Activated B cell treated with CpG ODN at 0.5 μM for 24 hours (primary cell): ENCODE data around the gene DYNC1I1. TPM values are rescaled to one million over a fixed set of nuclear protein-coding genes. Genes with fewer than 3 reads are reported as not detected.

Experiments
- ATAC-seq: fragments of 200-7000 bp; cut with Tn5 transposase; one replicate; pipeline ENCODE4 v1.10.0; 2021; ENCODE audit warnings: low read depth, mild to moderate bottlenecking, moderate library complexity
- CTCF ChIA-PET: fragments of 350-600 bp; sonication (Branson Sonifier 250); formaldehyde crosslinking; loops from one replicate; lab custom pipeline; 2021; ENCODE audit warnings: antibody characterized with exemption; lab: Charles Lee
- POLR2A ChIA-PET: fragments of 350-600 bp; sonication (Branson Sonifier 250); formaldehyde crosslinking; loops from one replicate; lab custom pipeline; 2021; ENCODE audit warnings: antibody characterized with exemption; lab: Charles Lee
- DNase-seq: peaks from one replicate; pipeline ENCODE4 v3.0.0; 2022
- H3K27ac Mint-ChIP-seq: one replicate; pipeline ENCODE4 v1.8.0; 2020; ENCODE audit warnings: mixed read lengths
- H3K27me3 Mint-ChIP-seq: one replicate; pipeline ENCODE4 v1.8.0; 2021; ENCODE audit warnings: mixed read lengths
- H3K36me3 Mint-ChIP-seq: one replicate; pipeline ENCODE4 v1.8.0; 2021; ENCODE audit warnings: low read depth, mixed read lengths
- H3K4me1 Mint-ChIP-seq: one replicate; pipeline ENCODE4 v1.8.0; 2021; ENCODE audit warnings: mixed read lengths
- H3K4me3 Mint-ChIP-seq: one replicate; pipeline ENCODE4 v1.8.0; 2020; ENCODE audit warnings: mild to moderate bottlenecking, mixed read lengths
- H3K9me3 Mint-ChIP-seq: one replicate; pipeline ENCODE4 v1.8.0; 2020; ENCODE audit warnings: mixed read lengths
- CTCF ChIP-seq: fragments of 200-600 bp; IDR thresholded peaks from one replicate; pipeline ENCODE4 v1.8.0; 2022; ENCODE audit warnings: antibody characterized with exemption, mild to moderate bottlenecking
- intact Hi-C: fragments of 100-400 bp; cut with micrococcal nuclease; formaldehyde crosslinking; loops from one replicate; pipeline ENCODE4 v1.15.1; 2024
- total RNA-seq: library from RNA; stranded (reverse); gene quantifications from 2 replicates; pipeline ENCODE4 v1.2.3, GENCODE V29; 2022

The DYNC1I1 gene
- not detected in 2 replicates for total RNA-seq

- DNase-seq (peak; percentile 21), ATAC-seq (peak; percentile 61)
- ChIA-PET POLR2A (interaction anchor here (0.6 kb wide), 1 partner anchor 321 kb away, joined by 15 read pairs; no protein-coding TSS in a partner anchor), CTCF (no interaction called here)
- intact Hi-C loops, result no loop called here
- peak within 1 kb of the TSS; percentile 68 for H3K4me3 Mint-ChIP-seq
- no peak for TF ChIP-seq CTCF
- no peaks in the 10 kb centered on the region for H3K36me3 Mint-ChIP-seq
- no peak within 1 kb of the TSS for H3K27ac Mint-ChIP-seq
- H3K4me1 Mint-ChIP-seq, result peaks cover 3% of the 10 kb centered on the region
- no peaks in the 10 kb centered on the region for H3K9me3 Mint-ChIP-seq
- peaks cover 22% of the 10 kb centered on the region for H3K27me3 Mint-ChIP-seq
Observed at GRCh38 chr7:95772298-95772770, at the start of gene DYNC1I1. TSS of gene DYNC1I1 (plus strand) at chr7:95772554. CDS start at chr7:95804730, 32,176 bp downstream.

- Mint-ChIP-seq H3K27me3 (peaks cover 16% of the 10 kb centered on the region), H3K36me3 (no peaks in the 10 kb centered on the region), H3K4me3 (no peak overlapping the region), H3K4me1 (no peaks in the 10 kb centered on the region), H3K27ac (no peak overlapping the region), H3K9me3 (no peaks in the 10 kb centered on the region)
- intact Hi-C loops, result loop anchor here (1.0 kb wide), 1 partner anchor 148 kb away; no protein-coding TSS in a partner anchor
- DNase-seq (no peak), ATAC-seq (peak; percentile 52)
- POLR2A ChIA-PET, result no interaction called here
- TF ChIP-seq CTCF, result no peak
- CTCF ChIA-PET, result interaction anchor here (0.7 to 1.7 kb wide), 4 partner anchors 71 to 1304 kb away, joined by 3 to 4 read pairs (median 4); no protein-coding TSS in a partner anchor
Observed at GRCh38 chr7:95723583-95724180, 48.7 kb upstream of the DYNC1I1 start.

- Mint-ChIP-seq H3K27ac (no peak overlapping the region), H3K4me3 (no peak overlapping the region), H3K36me3 (no peaks in the 10 kb centered on the region), H3K4me1 (no peaks in the 10 kb centered on the region), H3K27me3 (peaks cover 16% of the 10 kb centered on the region), H3K9me3 (no peaks in the 10 kb centered on the region)
- no peak for TF ChIP-seq CTCF
- ATAC-seq, result no peak
- CTCF ChIA-PET, result no interaction called here
- no peak for DNase-seq
- intact Hi-C loops, result no loop called here
- POLR2A ChIA-PET, result no interaction called here
Observed at GRCh38 chr7:95725205-95725604, 47.1 kb upstream of the DYNC1I1 start.

GRCh38 chr7:95730493-95731280, 41.7 kb upstream of the DYNC1I1 start:
- peaks cover 8% of the 10 kb centered on the region for H3K27me3 Mint-ChIP-seq
- H3K9me3 Mint-ChIP-seq, result no peaks in the 10 kb centered on the region
- no peak for ATAC-seq
- ChIA-PET POLR2A (no interaction called here), CTCF (no interaction called here)
- H3K4me3 Mint-ChIP-seq, result no peak overlapping the region
- no peaks in the 10 kb centered on the region for H3K4me1 Mint-ChIP-seq
- intact Hi-C loops, result no loop called here
- no peak for TF ChIP-seq CTCF
- no peaks in the 10 kb centered on the region for H3K36me3 Mint-ChIP-seq
- no peak overlapping the region for H3K27ac Mint-ChIP-seq
- no peak for DNase-seq

- H3K4me1 Mint-ChIP-seq, result no peaks in the 10 kb centered on the region
- ATAC-seq, result no peak
- no peak for DNase-seq
- H3K36me3 Mint-ChIP-seq, result no peaks in the 10 kb centered on the region
- no peak for TF ChIP-seq CTCF
- no peak overlapping the region for H3K4me3 Mint-ChIP-seq
- intact Hi-C loops, result no loop called here
- no peaks in the 10 kb centered on the region for H3K9me3 Mint-ChIP-seq
- H3K27ac Mint-ChIP-seq, result no peak overlapping the region
- POLR2A ChIA-PET, result no interaction called here
- H3K27me3 Mint-ChIP-seq, result peaks cover 17% of the 10 kb centered on the region
- CTCF ChIA-PET, result no interaction called here
Observed at GRCh38 chr7:95736635-95737034, 35.7 kb upstream of the DYNC1I1 start.
